HCT116 (cell line): Measurements from ENCODE around the gene KIAA1549. TPM values are rescaled to one million over a fixed set of nuclear protein-coding genes. Genes with fewer than 3 reads are reported as not detected.

ENCODE experiments used
- ATAC-seq: fragments of 200-7000 bp; cut with Tn5 transposase; 2 replicates; pipeline ENCODE4 v1.9.1; 2020; ENCODE audit warnings: mild to moderate bottlenecking, moderate library complexity
- BruUV-seq: library from RNA; stranded (reverse); fragments of 400-500 nt; replicated peaks from 2 replicates; lab custom pipeline; 2021; lab: Mats Ljungman, UMichigan
- CTCF ChIA-PET: fragments of 300-600 bp; sonication (Branson Sonifier 250); formaldehyde crosslinking; loops from one replicate; lab custom pipeline; 2021; ENCODE audit warnings: antibody characterized with exemption; lab: Charles Lee
- POLR2A ChIA-PET: fragments of 300-600, 350-600 bp; sonication (Branson Sonifier 250); formaldehyde crosslinking; loops from one replicate; lab custom pipeline; 2021; ENCODE audit warnings: antibody characterized with exemption; lab: Charles Lee
- RAD21 ChIA-PET, 2 experiments: fragments of 300-600 bp; sonication (Branson Sonifier 250); formaldehyde crosslinking; loops; one replicate each; lab custom pipeline; 2023; ENCODE audit warnings: low total read pairs in 2 of 2; ENCODE audit not compliant: uncharacterized antibody in 2 of 2, unreplicated experiment in 2 of 2, low non-redundant PET in 1 of 2; lab: Charles Lee
- DNase-seq: peaks from one replicate; pipeline ENCODE4 v3.0.0-alpha.2; 2010; ENCODE audit warnings: low read depth, low spot score
- H2AFZ ChIP-seq: fragments of 200-600 bp; shearing (Covaris generic), sonication (generic); 2 replicates; pipeline ENCODE4 v1.6.1; 2017; ENCODE audit warnings: low read depth, mixed run types, mixed read lengths, antibody characterized with exemption, low read length; ENCODE audit not compliant: poor library complexity, severe bottlenecking
- H3K27ac ChIP-seq: 2 replicates; pipeline ENCODE4 v1.5.1; 2012; ENCODE audit warnings: low read depth, low read length
- H3K27me3 ChIP-seq: fragments of 200-600 bp; sonication (generic); 2 replicates; pipeline ENCODE4 v1.6.1; 2016; ENCODE audit warnings: mixed run types, low read length, mixed read lengths; ENCODE audit not compliant: insufficient read depth
- H3K36me3 ChIP-seq, 2 experiments: fragments of 200-500 bp in 1 of 2; fragments of 200-600 bp in 1 of 2; sonication (Bioruptor generic) in 1 of 2; sonication (generic) in 1 of 2; 2 replicates each; pipeline versions ENCODE4 v1.5.1 to v1.6.1; 2014 to 2016; ENCODE audit warnings: low read length in 2 of 2, inconsistent platforms in 1 of 2, mixed read lengths in 1 of 2, mixed run types in 1 of 2; ENCODE audit not compliant: insufficient read depth in 2 of 2, control insufficient read depth in 1 of 2
- H3K4me1 ChIP-seq, 2 experiments: fragments of 200-600 bp in 1 of 2; sonication (generic) in 1 of 2; 2 replicates each; pipeline versions ENCODE4 v1.5.1 to v1.6.1; 2012 to 2017; ENCODE audit warnings: low read length in 2 of 2, inconsistent platforms in 1 of 2, mild to moderate bottlenecking in 1 of 2, mixed read lengths in 1 of 2, mixed run types in 1 of 2, moderate library complexity in 1 of 2; ENCODE audit not compliant: insufficient read depth in 2 of 2, control insufficient read depth in 1 of 2
- H3K4me2 ChIP-seq: fragments of 200-600 bp; sonication (generic); 2 replicates; pipeline ENCODE4 v1.6.1; 2017; ENCODE audit warnings: mixed run types, low read length, mixed read lengths
- H3K4me3 ChIP-seq, 2 experiments: fragments of 200-600 bp in 1 of 2; sonication (generic) in 1 of 2; replicated peaks in 1 of 2; 2 replicates each; pipeline ENCODE4 v1.5.1; 2011 to 2016; ENCODE audit warnings: low read length in 2 of 2, control low read depth in 1 of 2, low read depth in 1 of 2, mild to moderate bottlenecking in 1 of 2, mixed read lengths in 1 of 2, mixed run types in 1 of 2
- H3K79me2 ChIP-seq: fragments of 200-600 bp; sonication (generic); 2 replicates; pipeline ENCODE4 v1.6.1; 2017; ENCODE audit warnings: mild to moderate bottlenecking, mixed run types, low read length, moderate library complexity, mixed read lengths; ENCODE audit not compliant: insufficient read depth
- H3K9ac ChIP-seq: fragments of 200-600 bp; sonication (generic); 2 replicates; pipeline ENCODE4 v1.6.1; 2016; ENCODE audit warnings: low read length, mixed read lengths
- H3K9me2 ChIP-seq: fragments of 200-600 bp; sonication (generic), shearing (Covaris generic); 2 replicates; pipeline ENCODE4 v1.6.1; 2017; ENCODE audit warnings: mixed run types, mild to moderate bottlenecking, moderate library complexity; ENCODE audit not compliant: insufficient read depth
- H3K9me3 ChIP-seq, 2 experiments: fragments of 200-500 bp in 1 of 2; fragments of 200-600 bp in 1 of 2; sonication (Bioruptor generic) in 1 of 2; sonication (generic) in 1 of 2; 2 replicates each; pipeline ENCODE4 v1.6.1; 2014 to 2017; ENCODE audit warnings: low read length in 2 of 2, mixed read lengths in 2 of 2, inconsistent platforms in 1 of 2, low read depth in 1 of 2, mild to moderate bottlenecking in 1 of 2, mixed run types in 1 of 2, moderate library complexity in 1 of 2; ENCODE audit not compliant: control insufficient read depth in 1 of 2, insufficient read depth in 1 of 2
- H4K20me1 ChIP-seq: fragments of 200-600 bp; sonication (generic), shearing (Covaris generic); 2 replicates; pipeline ENCODE4 v1.6.1; 2017; ENCODE audit warnings: mixed run types, mild to moderate bottlenecking, moderate library complexity; ENCODE audit not compliant: insufficient read depth
- ATF3 ChIP-seq: IDR thresholded peaks from 2 replicates; pipeline ENCODE4 v1.6.1; 2012
- CBX3 ChIP-seq: IDR thresholded peaks from 2 replicates; pipeline ENCODE4 v1.6.1; 2012; ENCODE audit warnings: low read depth
- EGR1 ChIP-seq: IDR thresholded peaks from 2 replicates; pipeline ENCODE4 v1.6.1; 2012; ENCODE audit warnings: low read depth
- ELF1 ChIP-seq: IDR thresholded peaks from 2 replicates; pipeline ENCODE4 v1.6.1; 2012; ENCODE audit warnings: low read depth, borderline replicate concordance
- EZH2 ChIP-seq: fragments of 200-600 bp; sonication (generic); IDR thresholded peaks from 2 replicates; pipeline ENCODE4 v1.6.1; 2017; ENCODE audit warnings: antibody characterized with exemption, mixed run types
- JUND ChIP-seq: IDR thresholded peaks from 2 replicates; pipeline ENCODE4 v1.6.1; 2012
- POLR2A ChIP-seq: IDR thresholded peaks from 2 replicates; pipeline ENCODE4 v1.7.0; 2011; ENCODE audit warnings: borderline replicate concordance; ENCODE audit not compliant: insufficient read depth, insufficient read length; ENCODE audit errors: extremely low read depth
- POLR2AphosphoS5 ChIP-seq: IDR thresholded peaks from 2 replicates; pipeline ENCODE4 v1.6.1; 2011; ENCODE audit warnings: mild to moderate bottlenecking, low read depth, low read length, moderate library complexity
- SIN3A ChIP-seq: IDR thresholded peaks from 2 replicates; pipeline ENCODE4 v1.6.1; 2012; ENCODE audit warnings: low read depth
- SRF ChIP-seq: IDR thresholded peaks from 2 replicates; pipeline ENCODE4 v1.6.1; 2012; ENCODE audit warnings: low read depth
- TCF7L2 ChIP-seq: IDR thresholded peaks from 2 replicates; pipeline ENCODE4 v1.7.0; 2011; ENCODE audit warnings: borderline replicate concordance, inconsistent platforms; ENCODE audit not compliant: insufficient read depth, insufficient read length; ENCODE audit errors: extremely low read depth
- YY1 ChIP-seq: IDR thresholded peaks from 2 replicates; pipeline ENCODE4 v1.6.1; 2011; ENCODE audit warnings: low read length, low read depth, moderate library complexity, mild to moderate bottlenecking; ENCODE audit not compliant: insufficient replicate concordance; ENCODE audit errors: extremely low read depth
- ZFX ChIP-seq: fragments of 450-650 bp; IDR thresholded peaks from 2 replicates; pipeline ENCODE4 v1.6.1; 2017
- ZNF274 ChIP-seq: fragments of 200-500 bp; sonication (Bioruptor generic); IDR thresholded peaks from 2 replicates; pipeline ENCODE4 v1.6.1; 2014; ENCODE audit warnings: mild to moderate bottlenecking, low read depth, low read length, inconsistent platforms
- intact Hi-C: fragments of 100-400 bp; cut with micrococcal nuclease; formaldehyde crosslinking; loops from 2 replicates; pipeline ENCODE4 v1.10.0; 2022
- total RNA-seq: library from RNA; stranded (reverse); gene quantifications from one replicate; pipeline ENCODE4 v1.2.1, GENCODE V29; 2021; ENCODE audit not compliant: unreplicated experiment

KIAA1549 gene
- total RNA-seq, 1 experiment from 2014 or later = 3.9 TPM

GRCh38 chr7:138876326-138876725 lies 104.9 kb downstream of the KIAA1549 start:
- no peaks in the 10 kb centered on the region for H3K9me3 ChIP-seq
- no peaks in the 10 kb centered on the region for H3K79me2 ChIP-seq
- no peak for TF ChIP-seq EZH2
- no peak for TF ChIP-seq TCF7L2
- TF ChIP-seq YY1 = no peak
- TF ChIP-seq SRF = no peak
- no peak for TF ChIP-seq EGR1
- TF ChIP-seq ATF3 = no peak
- no peak for TF ChIP-seq SIN3A
- TF ChIP-seq ZNF274 = no peak
- no peak for TF ChIP-seq CBX3
- TF ChIP-seq POLR2A = no peak
- TF ChIP-seq POLR2AphosphoS5 = no peak
- TF ChIP-seq JUND = no peak
- no TSS peak for BruUV-seq
- H3K36me3 ChIP-seq = no peaks in the 10 kb centered on the region
- RAD21 ChIA-PET = no interaction called here
- H3K4me3 ChIP-seq = no peak overlapping the region
- intact Hi-C loops = no loop called here
- no peak overlapping the region for H3K9ac ChIP-seq
- H3K4me2 ChIP-seq = no peak overlapping the region
- H2AFZ ChIP-seq = no peak overlapping the region
- H3K27me3 ChIP-seq = no peaks in the 10 kb centered on the region
- no peak for ATAC-seq
- peaks cover 9 to 16% of the 10 kb centered on the region in 2 experiments for H3K4me1 ChIP-seq
- CTCF ChIA-PET = interaction anchor here (3.2 kb wide), 1 partner anchor 10 kb away, joined by 19 read pairs; no protein-coding TSS in a partner anchor
- no peak overlapping the region for H3K27ac ChIP-seq
- H4K20me1 ChIP-seq = no peaks in the 10 kb centered on the region
- POLR2A ChIA-PET = no interaction called here
- no peaks in the 10 kb centered on the region for H3K9me2 ChIP-seq
- no peak for DNase-seq

GRCh38 chr7:138875794-138876193 lies 105.4 kb downstream of the KIAA1549 start:
- RAD21 ChIA-PET = no interaction called here
- CTCF ChIA-PET = interaction anchor here (3.2 kb wide), 1 partner anchor 10 kb away, joined by 19 read pairs; no protein-coding TSS in a partner anchor
- POLR2A ChIA-PET = no interaction called here
- no peak for TF ChIP-seq ZFX
- TF ChIP-seq ELF1 = no peak
- TF ChIP-seq SIN3A = no peak
- H3K79me2 ChIP-seq = no peaks in the 10 kb centered on the region
- H2AFZ ChIP-seq = no peak overlapping the region
- H3K9me3 ChIP-seq = no peaks in the 10 kb centered on the region
- H4K20me1 ChIP-seq = no peaks in the 10 kb centered on the region
- no peaks in the 10 kb centered on the region for H3K27me3 ChIP-seq
- ATAC-seq = peak; percentile 31; the same call in 1 of the 2 replicates
- H3K4me2 ChIP-seq = no peak overlapping the region
- no peak for DNase-seq
- H3K27ac ChIP-seq = no peak overlapping the region
- peaks cover 9 to 16% of the 10 kb centered on the region in 2 experiments for H3K4me1 ChIP-seq
- BruUV-seq = no TSS peak
- no peak overlapping the region for H3K4me3 ChIP-seq
- no peaks in the 10 kb centered on the region for H3K36me3 ChIP-seq
- no peaks in the 10 kb centered on the region for H3K9me2 ChIP-seq
- H3K9ac ChIP-seq = no peak overlapping the region
- intact Hi-C loops = no loop called here
